CD14-positive monocyte (primary cell): ENCODE measurements around the gene SERPINI2. TPM values are rescaled to one million over a fixed set of nuclear protein-coding genes. Genes with fewer than 3 reads are reported as not detected.

Experiments
- DNase-seq, 3 donors: peaks; one replicate each; pipeline ENCODE4 v3.0.0-alpha.2; 2011 to 2022
- H2AFZ ChIP-seq: 2 replicates; pipeline ENCODE4 v1.6.0; 2012; ENCODE audit warnings: mild to moderate bottlenecking, low read depth, low read length, inconsistent platforms; ENCODE audit not compliant: insufficient read depth, poor library complexity, severe bottlenecking
- H3K27ac ChIP-seq, 2 donors: 1 replicate in 1 of 2; 2 replicates in 1 of 2; pipeline ENCODE4 v1.5.1; 2012 to 2013; ENCODE audit warnings: low read length in 2 of 2, control low read depth in 1 of 2, inconsistent platforms in 1 of 2, low read depth in 1 of 2, mild to moderate bottlenecking in 1 of 2
- H3K27me3 ChIP-seq, 2 donors: one replicate each; pipeline versions ENCODE4 v1.6.0 to v1.6.1; 2011 to 2013; ENCODE audit warnings: low read length in 2 of 2; ENCODE audit not compliant: control insufficient read depth in 2 of 2, insufficient read depth in 2 of 2
- H3K36me3 ChIP-seq, 2 donors: replicated peaks in 1 of 2; 1 replicate in 1 of 2; 2 replicates in 1 of 2; pipeline versions ENCODE4 v1.5.1 to v1.6.1; 2012 to 2013; ENCODE audit warnings: low read length in 2 of 2, control low read depth in 1 of 2, inconsistent platforms in 1 of 2, mild to moderate bottlenecking in 1 of 2; ENCODE audit not compliant: insufficient read depth in 2 of 2, control insufficient read depth in 1 of 2
- H3K4me1 ChIP-seq, 2 donors: 1 replicate in 1 of 2; 2 replicates in 1 of 2; pipeline versions ENCODE4 v1.5.1 to v1.6.1; 2012 to 2013; ENCODE audit warnings: low read length in 2 of 2, control low read depth in 1 of 2, inconsistent platforms in 1 of 2, mild to moderate bottlenecking in 1 of 2, moderate library complexity in 1 of 2; ENCODE audit not compliant: insufficient read depth in 2 of 2, control insufficient read depth in 1 of 2
- H3K4me2 ChIP-seq: replicated peaks from 2 replicates; pipeline ENCODE3; 2012; ENCODE audit warnings: low read length, moderate library complexity, mild to moderate bottlenecking; ENCODE audit not compliant: poor library complexity, severe bottlenecking; ENCODE audit errors: extremely low read depth
- H3K4me3 ChIP-seq, 3 experiments: fragments of 200-600 bp in 1 of 3; sonication (generic) in 1 of 3; replicated peaks in 1 of 3; 1 replicate in 2 of 3; 2 replicates in 1 of 3; pipeline ENCODE4 v1.5.1; 2011 to 2013; ENCODE audit warnings: low read length in 3 of 3, mild to moderate bottlenecking in 3 of 3, control low read depth in 2 of 3, low read depth in 2 of 3, inconsistent platforms in 1 of 3, moderate library complexity in 1 of 3
- H3K79me2 ChIP-seq: 2 replicates; pipeline ENCODE4 v1.6.0; 2012; ENCODE audit warnings: mild to moderate bottlenecking, control low read depth, inconsistent platforms, low read length, moderate library complexity; ENCODE audit not compliant: insufficient read depth
- H3K9ac ChIP-seq: 2 replicates; pipeline ENCODE4 v1.6.0; 2017; ENCODE audit warnings: low read length, mild to moderate bottlenecking; ENCODE audit not compliant: insufficient read depth, poor library complexity, severe bottlenecking
- H3K9me3 ChIP-seq, 2 donors: replicated peaks in 1 of 2; 1 replicate in 1 of 2; 2 replicates in 1 of 2; pipeline versions ENCODE4 v1.5.1 to v1.6.1; 2012 to 2013; ENCODE audit warnings: low read length in 2 of 2, control low read depth in 1 of 2; ENCODE audit not compliant: control insufficient read depth in 1 of 2, insufficient read depth in 1 of 2
- H4K20me1 ChIP-seq: 2 replicates; pipeline ENCODE4 v1.6.0; 2012; ENCODE audit warnings: mild to moderate bottlenecking, low read length, control low read depth, moderate library complexity; ENCODE audit not compliant: insufficient read depth
- H3K27ac Mint-ChIP-seq, 7 donors: one replicate each; pipeline ENCODE4 v1.8.0; 2020; ENCODE audit warnings: mild to moderate bottlenecking in 7 of 7, mixed read lengths in 7 of 7, moderate library complexity in 6 of 7, inconsistent platforms in 2 of 7
- H3K27me3 Mint-ChIP-seq, 3 donors: one replicate each; pipeline ENCODE4 v1.8.0; 2021 to 2022; ENCODE audit warnings: low read depth in 3 of 3, mild to moderate bottlenecking in 3 of 3, mixed read lengths in 3 of 3, moderate library complexity in 3 of 3, inconsistent platforms in 1 of 3
- H3K36me3 Mint-ChIP-seq, 2 donors: one replicate each; pipeline ENCODE4 v1.8.0; 2020; ENCODE audit warnings: mixed read lengths in 2 of 2, inconsistent platforms in 1 of 2, mild to moderate bottlenecking in 1 of 2
- H3K4me1 Mint-ChIP-seq: one replicate; pipeline ENCODE4 v1.8.0; 2020; ENCODE audit warnings: mild to moderate bottlenecking, mixed read lengths
- H3K4me3 Mint-ChIP-seq, 2 donors: one replicate each; pipeline ENCODE4 v1.8.0; 2020; ENCODE audit warnings: mild to moderate bottlenecking in 2 of 2, mixed read lengths in 2 of 2, moderate library complexity in 1 of 2
- H3K9me3 Mint-ChIP-seq, 7 donors: one replicate each; pipeline ENCODE4 v1.8.0; 2020 to 2022; ENCODE audit warnings: mixed read lengths in 7 of 7, mild to moderate bottlenecking in 6 of 7, moderate library complexity in 6 of 7, inconsistent platforms in 2 of 7
- CTCF ChIP-seq: fragments of 200-600 bp; IDR thresholded peaks from one replicate; pipeline ENCODE4 v1.8.0; 2022; ENCODE audit warnings: antibody characterized with exemption, mild to moderate bottlenecking
- WGBS: methylation state at CpG from one replicate; pipeline ENCODE4 v1.1.5; 2013; ENCODE audit warnings: missing lambda C conversion rate; ENCODE audit not compliant: insufficient coverage; 5-methylcytosine and 5-hydroxymethylcytosine counted together
- intact Hi-C, 2 donors: fragments of 100-400 bp; cut with micrococcal nuclease; formaldehyde crosslinking; loops; one replicate each; pipeline versions ENCODE4 v1.15.0 to v1.15.1; 2023
- polyA minus RNA-seq: library from RNA; depleted of rRNA, polyadenylated mRNA; stranded (reverse); fragments of >200 nt; gene quantifications from 2 replicates; pipeline ENCODE4 v1.2.3, GENCODE V29; 2012
- polyA plus RNA-seq, 3 donors: library from polyadenylated mRNA; depleted of rRNA in 1 of 3; unstranded in 2 of 3; stranded (reverse) in 1 of 3; fragments of 300-500 nt in 2 of 3; fragments of >200 nt in 1 of 3; fragmentation: Illumina TruSeq in 2 of 3; gene quantifications; 1 replicate in 2 of 3; 2 replicates in 1 of 3; pipeline ENCODE4 v1.2.3, GENCODE V29; 2012 to 2021
- total RNA-seq, 12 experiments: library from RNA in 1 of 12; stranded (reverse) in 1 of 12; fragments of 120-200 nt in 1 of 12; gene quantifications; one replicate each; pipeline ENCODE4 v1.2.4 and lab custom pipeline; 2013 to 2026; ENCODE audit warnings: mixed read lengths in 6 of 12, inconsistent platforms in 1 of 12

SERPINI2 gene
- total RNA-seq (2013) = 3.2 TPM
- polyA plus RNA-seq (1 to 10 TPM in 1 of 3 donors, not detected in 2; 1.1 TPM), polyA minus RNA-seq (0.24 and 0.83 TPM in 2 replicates), total RNA-seq (lab: John Stamatoyannopoulos, UW) (0.25 to 4.4 (median 1.4) reads per million in 11 experiments)

GRCh38 chr3:167473863-167474262 is at the start of gene SERPINI2:
Gene SERPINI2, minus strand, starts transcription at chr3:167474042. Its CDS starts 2,208 bp downstream, at chr3:167471834.
- H3K4me2 ChIP-seq = no peak within 1 kb of the TSS
- no peaks in the 10 kb centered on the region for H3K4me1 Mint-ChIP-seq
- no peak within 1 kb of the TSS for H2AFZ ChIP-seq
- H4K20me1 ChIP-seq = no peaks in the 10 kb centered on the region
- H3K9ac ChIP-seq = no peak within 1 kb of the TSS
- H3K36me3 Mint-ChIP-seq = no peaks in the 10 kb centered on the region
- no peak within 1 kb of the TSS for H3K27ac ChIP-seq
- intact Hi-C loops = no loop called here
- H3K36me3 ChIP-seq = no peaks in the 10 kb centered on the region
- DNase-seq = no peak
- H3K4me3 ChIP-seq = no peak within 1 kb of the TSS
- no peak within 1 kb of the TSS for H3K27ac Mint-ChIP-seq
- TF ChIP-seq CTCF = no peak
- H3K27me3 Mint-ChIP-seq = no peaks in the 10 kb centered on the region
- H3K79me2 ChIP-seq = no peaks in the 10 kb centered on the region
- H3K4me1 ChIP-seq = no peaks in the 10 kb centered on the region
- 100% methylated on average over 1 of the region's 4 CpGs for WGBS
- no peak within 1 kb of the TSS for H3K4me3 Mint-ChIP-seq
- H3K9me3 Mint-ChIP-seq = no peaks in the 10 kb centered on the region
- H3K27me3 ChIP-seq = no peaks in the 10 kb centered on the region
- no peaks in the 10 kb centered on the region for H3K9me3 ChIP-seq

GRCh38 chr3:167521006-167521355 is 47.1 kb upstream of the SERPINI2 start:
- peaks cover 21 to 24% of the 10 kb centered on the region in 2 donors for H3K4me1 ChIP-seq
- peak overlapping the region; percentile 36 for H2AFZ ChIP-seq
- H3K4me3 ChIP-seq = peak overlapping the region in 1 of 3 experiments; percentile 37
- H3K9me3 ChIP-seq = no peaks in the 10 kb centered on the region
- peaks cover 0 to 7% of the 10 kb centered on the region in 2 donors for H3K36me3 Mint-ChIP-seq
- peak overlapping the region; percentile 55 to 85 (median 79) for H3K27ac Mint-ChIP-seq
- no peaks in the 10 kb centered on the region for H3K36me3 ChIP-seq
- no peaks in the 10 kb centered on the region for H3K79me2 ChIP-seq
- DNase-seq = peak; percentile 57 to 97 (median 64)
- H4K20me1 ChIP-seq = no peaks in the 10 kb centered on the region
- H3K4me3 Mint-ChIP-seq = peak overlapping the region in 1 of 2 donors; percentile 13
- peaks cover 0 to 8% (median 0%) of the 10 kb centered on the region in 7 donors for H3K9me3 Mint-ChIP-seq
- H3K4me2 ChIP-seq = peak overlapping the region; percentile 52
- H3K4me1 Mint-ChIP-seq = peaks cover 26% of the 10 kb centered on the region
- no peak for TF ChIP-seq CTCF
- intact Hi-C loops = no loop called here
- H3K9ac ChIP-seq = no peak overlapping the region
- H3K27ac ChIP-seq = peak overlapping the region in 1 of 2 donors; percentile 72
- no peaks in the 10 kb centered on the region for H3K27me3 Mint-ChIP-seq
- no peaks in the 10 kb centered on the region for H3K27me3 ChIP-seq
